Measurements from ENCODE around the gene PTGDS.

DNA sequence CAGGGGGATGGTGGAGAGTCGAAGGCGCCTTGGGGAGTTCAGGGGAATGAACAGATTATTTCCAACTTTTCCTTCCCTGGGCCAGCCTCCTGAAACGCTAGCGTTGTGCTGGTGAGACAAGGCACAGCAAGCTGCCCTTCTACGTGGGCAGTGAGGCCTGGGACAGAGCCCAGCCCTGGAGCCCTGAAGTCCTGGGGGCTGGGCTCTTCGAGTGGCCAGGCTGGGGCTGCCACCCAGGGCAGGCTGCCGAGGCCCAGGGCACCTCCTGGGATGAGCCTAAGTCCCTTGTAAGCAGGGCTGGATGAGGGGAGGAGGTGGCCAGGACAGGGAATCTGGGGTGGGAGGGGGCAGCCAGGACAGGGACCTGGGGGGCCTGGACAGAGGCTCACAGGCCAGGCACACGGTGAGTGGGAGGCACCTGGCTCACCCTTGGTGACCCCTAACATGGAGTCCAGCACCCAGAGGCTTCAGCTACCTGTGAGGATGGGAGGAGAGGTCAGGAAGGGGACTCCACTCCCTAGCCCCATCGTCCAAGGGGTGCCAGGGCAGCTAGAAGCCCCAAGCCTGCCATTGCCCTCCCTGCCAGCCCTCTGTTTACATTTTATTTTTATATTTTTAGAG, 26.5 kb upstream of the PTGDS start:
- TF ChIP-seq, protein P1, sequence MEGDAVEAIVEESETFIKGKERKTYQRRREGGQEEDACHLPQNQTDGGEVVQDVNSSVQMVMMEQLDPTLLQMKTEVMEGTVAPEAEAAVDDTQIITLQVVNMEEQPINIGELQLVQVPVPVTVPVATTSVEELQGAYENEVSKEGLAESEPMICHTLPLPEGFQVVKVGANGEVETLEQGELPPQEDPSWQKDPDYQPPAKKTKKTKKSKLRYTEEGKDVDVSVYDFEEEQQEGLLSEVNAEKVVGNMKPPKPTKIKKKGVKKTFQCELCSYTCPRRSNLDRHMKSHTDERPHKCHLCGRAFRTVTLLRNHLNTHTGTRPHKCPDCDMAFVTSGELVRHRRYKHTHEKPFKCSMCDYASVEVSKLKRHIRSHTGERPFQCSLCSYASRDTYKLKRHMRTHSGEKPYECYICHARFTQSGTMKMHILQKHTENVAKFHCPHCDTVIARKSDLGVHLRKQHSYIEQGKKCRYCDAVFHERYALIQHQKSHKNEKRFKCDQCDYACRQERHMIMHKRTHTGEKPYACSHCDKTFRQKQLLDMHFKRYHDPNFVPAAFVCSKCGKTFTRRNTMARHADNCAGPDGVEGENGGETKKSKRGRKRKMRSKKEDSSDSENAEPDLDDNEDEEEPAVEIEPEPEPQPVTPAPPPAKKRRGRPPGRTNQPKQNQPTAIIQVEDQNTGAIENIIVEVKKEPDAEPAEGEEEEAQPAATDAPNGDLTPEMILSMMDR (IDR thresholded peaks at IDR 0.05): no peak
- no peak for TF ChIP-seq ZFX (IDR thresholded peaks at IDR 0.05; ENCODE audit: borderline replicate concordance)
